GM12878 (cell line): Measurements from ENCODE around the gene CCDC141. TPM values are rescaled to one million over a fixed set of nuclear protein-coding genes. Genes with fewer than 3 reads are reported as not detected.

Experiments used
- CHD4 ChIP-seq: fragments of 200-600 bp; sonication (generic); IDR thresholded peaks from 2 replicates; pipeline ENCODE4 v1.6.1; 2016; ENCODE audit warnings: mild to moderate bottlenecking
- DPF2 ChIP-seq: fragments of 450-650 bp; IDR thresholded peaks from 2 replicates; pipeline ENCODE4 v1.6.1; 2017; ENCODE audit warnings: mild to moderate bottlenecking
- ELK1 ChIP-seq: IDR thresholded peaks from 2 replicates; pipeline ENCODE4 v1.6.1; 2012; ENCODE audit warnings: low read depth, low read length, improper control_type of control experiment
- EZH2 ChIP-seq: IDR thresholded peaks from 2 replicates; pipeline ENCODE4 v1.6.1; 2012; ENCODE audit warnings: low read depth, mild to moderate bottlenecking, control low read depth, inconsistent platforms, low read length, borderline replicate concordance; ENCODE audit not compliant: control insufficient read depth
- IKZF2 ChIP-seq, 2 experiments: fragments of 450-650 bp; IDR thresholded peaks; 2 replicates each; pipeline ENCODE4 v1.6.1; 2017; ENCODE audit warnings: mild to moderate bottlenecking in 2 of 2, moderate library complexity in 2 of 2
- MTA2 ChIP-seq: fragments of 450-650 bp; IDR thresholded peaks from 2 replicates; pipeline ENCODE4 v1.6.1; 2016; ENCODE audit warnings: low read depth, mild to moderate bottlenecking, moderate library complexity
- NR2C1 ChIP-seq: fragments of 450-650 bp; IDR thresholded peaks from 2 replicates; pipeline ENCODE4 v1.6.1; 2017; ENCODE audit warnings: antibody characterized with exemption, mild to moderate bottlenecking, moderate library complexity
- NR2C2 ChIP-seq: IDR thresholded peaks from 2 replicates; pipeline ENCODE4 v1.6.1; 2011; ENCODE audit warnings: borderline replicate concordance, low read depth; ENCODE audit not compliant: control insufficient read depth, insufficient read length
- POLR2A ChIP-seq: IDR thresholded peaks from 2 replicates; pipeline ENCODE4 v1.6.1; 2011; ENCODE audit warnings: low read depth, mild to moderate bottlenecking, low read length
- RCOR1 ChIP-seq: conservative IDR thresholded peaks from 2 replicates; pipeline ENCODE4 v1.6.1; 2012; ENCODE audit warnings: low read depth, low read length, improper control_type of control experiment
- SMAD1 ChIP-seq: fragments of 450-650 bp; IDR thresholded peaks from 2 replicates; pipeline ENCODE4 v1.6.1; 2018; ENCODE audit warnings: mild to moderate bottlenecking, low read depth; ENCODE audit not compliant: partially characterized antibody
- SREBF1 ChIP-seq: IDR thresholded peaks from 2 replicates; pipeline ENCODE4 v1.6.1; 2012; ENCODE audit warnings: mild to moderate bottlenecking, low read length
- ZBTB4 ChIP-seq: fragments of 450-650 bp; formaldehyde crosslinking; IDR thresholded peaks from 2 replicates; pipeline ENCODE4 v1.4.0; 2022; ENCODE audit warnings: mild to moderate bottlenecking, moderate library complexity
- polyA plus RNA-seq, 11 experiments: library from polyadenylated mRNA; depleted of rRNA in 4 of 11; unstranded in 6 of 11; stranded (reverse) in 5 of 11; fragments of >200 nt; fragmentation: Nextera tagmentation in 4 of 11; fragmentation: Illumina TruSeq in 1 of 11; extraction: Ambion mirVana in 4 of 11; extraction: Trizol in 1 of 11; gene quantifications; 1 replicate in 1 of 11; 2 replicates in 10 of 11; pipeline versions ENCODE4 v1.2.1 to v1.2.3, GENCODE V29; 2011 to 2016; ENCODE audit warnings: inconsistent platforms in 2 of 11, missing spikeins in 2 of 11, low read depth in 1 of 11
- total RNA-seq, 4 experiments: library from RNA; depleted of rRNA in 3 of 4; stranded (reverse); fragments of >200 nt in 3 of 4; fragmentation: Illumina TruSeq in 1 of 4; extraction: Trizol in 1 of 4; gene quantifications; 2 replicates each; pipeline versions ENCODE4 v1.2.1 to v1.2.3, GENCODE V29; 2013 to 2021

CCDC141 gene
- total and polyA plus RNA-seq, 10 of the 15 experiments (the other 5 are each of a cell fraction or from before 2014, with no cell fraction given): 0.84 to 12.5 (median 3.6) TPM

- TF ChIP-seq SREBF1 (no peak), ZBTB4 (CRISPR knock-in tag) (no peak), ELK1 (no peak), MTA2 (peak; percentile 89), POLR2A (no peak), CHD4 (no peak), IKZF2 (IDR thresholded peaks at IDR 0.05) (peak; percentile 34 to 54; a peak in 2 of 4 replicates), NR2C2 (no peak), EZH2 (no peak), SMAD1 (no peak), DPF2 (0 out of 2 replicates have a peak, but pooled peaks have one; percentile 37), NR2C1 (peak; percentile 26; the same call in 1 of the 2 replicates), RCOR1 (no peak)
These were observed 267.7 kb downstream of the CCDC141 start (continued) for GRCh38 chr2:178782236-178782635.

Other genes starting within 250 kb of the CCDC141 start
- 5.0 and 6.6 TPM in 2 replicates for gene TTN, start 242.7 kb downstream of the CCDC141 start, total RNA-seq (2014; rRNA removed)
- gene TTN, start 242.7 kb downstream of the CCDC141 start, total RNA-seq (2014; rRNA removed; fragmentation: Illumina TruSeq; extraction: Trizol): 8.2 and 9.5 TPM in 2 replicates
- gene TTN, start 242.7 kb downstream of the CCDC141 start, total RNA-seq (2021): 7.5 and 9.0 TPM in 2 replicates
- 1.8 and 2.2 TPM in 2 replicates for gene TTN, start 242.7 kb downstream of the CCDC141 start, polyA plus RNA-seq (2011; rRNA removed)
- gene TTN, start 242.7 kb downstream of the CCDC141 start, polyA plus RNA-seq (2014; fragmentation: Illumina TruSeq; extraction: Trizol): 1.6 and 4.9 TPM in 2 replicates
- 1 to 10 TPM in 1 of 2 experiments, under 1 TPM in 1; 0.15 to 1.4 TPM for gene TTN, start 242.7 kb downstream of the CCDC141 start, polyA plus RNA-seq (2014; fragmentation: Nextera tagmentation; extraction: Ambion mirVana)
- 1.3 and 2.9 TPM in 2 replicates for gene TTN, start 242.7 kb downstream of the CCDC141 start, polyA plus RNA-seq (2014; rRNA removed)
- 1 to 10 TPM; 1.7 to 3.8 TPM for gene TTN, start 242.7 kb downstream of the CCDC141 start, polyA plus RNA-seq (2016; fragmentation: Nextera tagmentation; extraction: Ambion mirVana)
- 5.2 and 9.4 TPM in 2 replicates for gene SESTD1, start 214.7 kb upstream of the CCDC141 start, total RNA-seq (2014; rRNA removed)
- gene SESTD1, start 214.7 kb upstream of the CCDC141 start, total RNA-seq (2014; rRNA removed; fragmentation: Illumina TruSeq; extraction: Trizol): 8.7 and 9.5 TPM in 2 replicates
- gene SESTD1, start 214.7 kb upstream of the CCDC141 start, total RNA-seq (2021): 22.6 and 22.7 TPM in 2 replicates
- gene SESTD1, start 214.7 kb upstream of the CCDC141 start, polyA plus RNA-seq (2011; rRNA removed): 12.7 and 16.5 TPM in 2 replicates
- gene SESTD1, start 214.7 kb upstream of the CCDC141 start, polyA plus RNA-seq (2014; fragmentation: Illumina TruSeq; extraction: Trizol): 9.9 and 12.9 TPM in 2 replicates
- 1 to 10 TPM; 5.4 to 6.2 TPM for gene SESTD1, start 214.7 kb upstream of the CCDC141 start, polyA plus RNA-seq (2014; fragmentation: Nextera tagmentation; extraction: Ambion mirVana)
- 6.2 and 9.4 TPM in 2 replicates for gene SESTD1, start 214.7 kb upstream of the CCDC141 start, polyA plus RNA-seq (2014; rRNA removed)
- gene SESTD1, start 214.7 kb upstream of the CCDC141 start, polyA plus RNA-seq (2016; fragmentation: Nextera tagmentation; extraction: Ambion mirVana): 10 to 100 TPM in 1 of 2 experiments, 1 to 10 TPM in 1; 4.4 to 14.6 TPM